K562 (cell line): ENCODE measurements around the gene ALS2CL. TPM values are rescaled to one million over a fixed set of nuclear protein-coding genes. Genes with fewer than 3 reads are reported as not detected.

Experiments
- ATAC-seq: fragments of 200-7000 bp; cut with Tn5 transposase; 3 replicates; pipeline ENCODE4 v1.9.1; 2020; ENCODE audit warnings: moderate library complexity
- BruUV-seq: library from RNA; stranded (reverse); fragments of 400-500 nt; replicated peaks from 2 replicates; lab custom pipeline; 2021; lab: Mats Ljungman, UMichigan
- CTCF ChIA-PET: fragments of 300-600 bp; formaldehyde crosslinking; extraction: SDS; loops from one replicate; lab custom pipeline; 2021; ENCODE audit warnings: low intra/inter-chr PET ratio; lab: Yijun Ruan, JAX
- POLR2A ChIA-PET: fragments of 300-600, 350-650 bp; sonication (Branson Sonifier 250); formaldehyde crosslinking; extraction: SDS; loops from one replicate; lab custom pipeline; 2021; ENCODE audit warnings: antibody characterized with exemption, inconsistent platforms; lab: Yijun Ruan, JAX
- DNase-seq, 4 experiments: peaks; one replicate each; pipeline versions ENCODE4 v3.0.0 to v3.0.0-alpha.2; 2011 to 2018; ENCODE audit warnings: low spot score in 3 of 4, mixed read lengths in 3 of 4; ENCODE audit errors: extremely low read depth in 1 of 4
- FAIRE-seq: peaks from 2 replicates; lab custom pipeline; 2011; peaks lifted over from hg19 to GRCh38; lab: Jason Lieb, UNC
- H2AFZ ChIP-seq: 2 replicates; pipeline ENCODE4 v1.6.0; 2011; ENCODE audit warnings: low read depth, low read length, control low read depth, inconsistent platforms
- H3K27ac ChIP-seq: fragments of 200-600 bp; 3 replicates; pipeline ENCODE4 v1.8.0; 2011; ENCODE audit warnings: low read depth, mild to moderate bottlenecking, control low read depth, inconsistent platforms, low read length, moderate library complexity, mixed read lengths; ENCODE audit errors: extremely low read depth
- H3K27me3 ChIP-seq, 2 experiments: fragments of 300-600 bp in 1 of 2; 2 replicates in 1 of 2; 3 replicates in 1 of 2; pipeline versions ENCODE4 v1.6.0 to v1.8.0; 2011; ENCODE audit warnings: inconsistent platforms in 2 of 2, low read length in 2 of 2, mild to moderate bottlenecking in 1 of 2, mixed read lengths in 1 of 2, moderate library complexity in 1 of 2; ENCODE audit not compliant: control insufficient read depth in 2 of 2, insufficient read depth in 2 of 2
- H3K36me3 ChIP-seq: fragments of 300-600 bp; 3 replicates; pipeline ENCODE4 v1.8.0; 2011; ENCODE audit warnings: mild to moderate bottlenecking, low read length, inconsistent platforms; ENCODE audit not compliant: control insufficient read depth, insufficient read depth
- H3K4me1 ChIP-seq, 2 experiments: fragments of 200-600 bp in 1 of 2; replicated peaks in 1 of 2; 2 replicates in 1 of 2; 3 replicates in 1 of 2; pipeline versions ENCODE4 v1.5.1 to v1.8.0; 2011; ENCODE audit warnings: inconsistent platforms in 2 of 2, low read length in 2 of 2, mild to moderate bottlenecking in 1 of 2, mixed read lengths in 1 of 2, moderate library complexity in 1 of 2; ENCODE audit not compliant: control insufficient read depth in 2 of 2, insufficient read depth in 2 of 2
- H3K4me2 ChIP-seq: 2 replicates; pipeline ENCODE4 v1.6.1; 2011; ENCODE audit warnings: low read length, control low read depth, inconsistent platforms, mixed read lengths; ENCODE audit not compliant: insufficient read depth
- H3K4me3 ChIP-seq: fragments of 200-600 bp; sonication (generic), shearing (Covaris generic); 2 replicates; pipeline ENCODE4 v1.5.1; 2016; ENCODE audit warnings: control low read depth, inconsistent platforms
- H3K79me2 ChIP-seq: fragments of 200-600 bp; 3 replicates; pipeline ENCODE4 v1.8.0; 2011; ENCODE audit warnings: low read length, inconsistent platforms; ENCODE audit not compliant: control insufficient read depth, insufficient read depth
- H3K9ac ChIP-seq, 2 experiments: 2 replicates each; pipeline versions ENCODE4 v1.6.0 to v1.6.1; 2011; ENCODE audit warnings: low read depth in 2 of 2, low read length in 2 of 2, control low read depth in 1 of 2, inconsistent platforms in 1 of 2, mild to moderate bottlenecking in 1 of 2, mixed read lengths in 1 of 2; ENCODE audit not compliant: insufficient read depth in 1 of 2
- H3K9me1 ChIP-seq: one replicate; pipeline ENCODE4 v1.6.0; 2011; ENCODE audit warnings: inconsistent platforms, mild to moderate bottlenecking, low read length, moderate library complexity; ENCODE audit not compliant: control insufficient read depth, insufficient read depth
- H3K9me3 ChIP-seq: replicated peaks from 2 replicates; pipeline ENCODE4 v1.5.1; 2011; ENCODE audit warnings: low read depth, low read length, inconsistent platforms; ENCODE audit not compliant: control insufficient read depth, insufficient read depth
- H4K20me1 ChIP-seq: replicated peaks from 2 replicates; pipeline ENCODE4 v1.6.1; 2011; ENCODE audit warnings: low read length, inconsistent platforms, mixed read lengths; ENCODE audit not compliant: control insufficient read depth, insufficient read depth
- CHD4 ChIP-seq: fragments of 200-600 bp; sonication (generic); IDR thresholded peaks from 3 replicates; pipeline ENCODE4 v1.6.1; 2012; ENCODE audit warnings: low read depth, mild to moderate bottlenecking, mixed read lengths, low read length, inconsistent platforms; ENCODE audit not compliant: insufficient read depth, insufficient replicate concordance, poor library complexity, severe bottlenecking
- HDAC6 ChIP-seq: IDR thresholded peaks from 2 replicates; pipeline ENCODE4 v1.6.1; 2012; ENCODE audit warnings: low read depth, mild to moderate bottlenecking, control low read depth, inconsistent platforms, low read length, moderate library complexity
- HNRNPLL ChIP-seq: fragments of 200-400 bp; formaldehyde crosslinking; IDR thresholded peaks from 2 replicates; pipeline ENCODE4 v1.6.1; 2017; ENCODE audit warnings: low read length, low read depth, mild to moderate bottlenecking; ENCODE audit not compliant: poor library complexity, severe bottlenecking
- NELFE ChIP-seq: IDR thresholded peaks from 2 replicates; pipeline ENCODE4 v1.6.1; 2011; ENCODE audit warnings: mild to moderate bottlenecking; ENCODE audit not compliant: insufficient read depth, insufficient read length
- NFE2L1 ChIP-seq: fragments of 450-650 bp; IDR thresholded peaks from 2 replicates; pipeline ENCODE4 v1.6.1; 2016; ENCODE audit warnings: missing genetic modification characterization, low read depth, mild to moderate bottlenecking, missing compliant biosample characterization, moderate library complexity, borderline replicate concordance
- PHF21A ChIP-seq: fragments of 450-650 bp; IDR thresholded peaks from 2 replicates; pipeline ENCODE4 v1.6.1; 2017; ENCODE audit warnings: low read depth, borderline replicate concordance
- POLR2H ChIP-seq: IDR thresholded peaks from 2 replicates; pipeline ENCODE4 v1.6.1; 2016; ENCODE audit warnings: missing genetic modification characterization, low read depth, mild to moderate bottlenecking, control low read depth, missing compliant biosample characterization, moderate library complexity
- SIN3B ChIP-seq: fragments of 450-650 bp; IDR thresholded peaks from 2 replicates; pipeline ENCODE4 v1.6.1; 2017; ENCODE audit warnings: low read depth, mild to moderate bottlenecking, moderate library complexity
- SMC3 ChIP-seq: conservative IDR thresholded peaks from 2 replicates; pipeline ENCODE4 v1.6.1; 2011; ENCODE audit warnings: low read depth, low read length, improper control_type of control experiment; ENCODE audit not compliant: insufficient read depth
- TAF1 ChIP-seq: IDR thresholded peaks from 2 replicates; pipeline ENCODE4 v1.6.1; 2011; ENCODE audit warnings: mild to moderate bottlenecking, low read length, moderate library complexity; ENCODE audit not compliant: insufficient read depth, control insufficient read depth, severe bottlenecking; ENCODE audit errors: extremely low read depth
- TAF7 ChIP-seq: fragments of 450-650 bp; IDR thresholded peaks from 2 replicates; pipeline ENCODE4 v1.6.1; 2016; ENCODE audit warnings: missing genetic modification characterization, missing compliant biosample characterization
- ZZZ3 ChIP-seq: fragments of 450-650 bp; IDR thresholded peaks from 2 replicates; pipeline ENCODE4 v1.6.1; 2016; ENCODE audit warnings: antibody characterized with exemption, mild to moderate bottlenecking, moderate library complexity
- WGBS: fragments of 100-300 bp; shearing (Covaris generic); methylation state at CpG from one replicate; pipeline ENCODE4 v1.1.6; 2016; ENCODE audit warnings: low coverage, mixed read lengths; ENCODE audit not compliant: insufficient coverage; ENCODE audit errors: missing lambda C conversion rate; 5-methylcytosine and 5-hydroxymethylcytosine counted together
- in situ Hi-C: fragments of 300-500 bp; cut with MboI; formaldehyde crosslinking; loops from 4 replicates; pipeline ENCODE4 v1.15.0; 2018; ENCODE audit warnings: inconsistent platforms, mixed read lengths
- intact Hi-C: fragments of 100-400 bp; cut with micrococcal nuclease; formaldehyde crosslinking; loops from 2 replicates; pipeline ENCODE4 v1.14.2; 2022
- polyA plus RNA-seq, 8 experiments: library from polyadenylated mRNA; depleted of rRNA in 4 of 8; stranded (reverse) in 5 of 8; unstranded in 3 of 8; fragments of >200 nt; fragmentation: Nextera tagmentation in 2 of 8; fragmentation: Illumina TruSeq in 1 of 8; extraction: Ambion mirVana in 2 of 8; extraction: Trizol in 1 of 8; gene quantifications; 2 replicates each; pipeline versions ENCODE4 v1.2.1 to v1.2.3, GENCODE V29; 2011 to 2014; ENCODE audit warnings: inconsistent platforms in 1 of 8, missing spikeins in 1 of 8
- total RNA-seq, 7 experiments: library from RNA; depleted of rRNA in 6 of 7; stranded (reverse); fragments of >200 nt in 6 of 7; fragmentation: Illumina TruSeq in 2 of 7; extraction: Trizol in 2 of 7; gene quantifications; 2 replicates each; pipeline versions ENCODE4 v1.2.1 to v1.2.3, GENCODE V29; 2011 to 2021; ENCODE audit warnings: low replicate concordance in 1 of 7
- TF ChIP-seq, protein P1 (sequence below): sonication (generic); formaldehyde crosslinking; IDR thresholded peaks from 2 replicates; pipeline ENCODE4 v1.8.0; 2022; ENCODE audit warnings: mild to moderate bottlenecking, missing genetic modification reagents, borderline replicate concordance

The ALS2CL gene
- total and polyA plus RNA-seq, 9 of the 15 experiments (the other 6 are each of a cell fraction or from before 2014, with no cell fraction given), result 0.03 to 0.13 (median 0.05) TPM; not detected in 3

DNA sequence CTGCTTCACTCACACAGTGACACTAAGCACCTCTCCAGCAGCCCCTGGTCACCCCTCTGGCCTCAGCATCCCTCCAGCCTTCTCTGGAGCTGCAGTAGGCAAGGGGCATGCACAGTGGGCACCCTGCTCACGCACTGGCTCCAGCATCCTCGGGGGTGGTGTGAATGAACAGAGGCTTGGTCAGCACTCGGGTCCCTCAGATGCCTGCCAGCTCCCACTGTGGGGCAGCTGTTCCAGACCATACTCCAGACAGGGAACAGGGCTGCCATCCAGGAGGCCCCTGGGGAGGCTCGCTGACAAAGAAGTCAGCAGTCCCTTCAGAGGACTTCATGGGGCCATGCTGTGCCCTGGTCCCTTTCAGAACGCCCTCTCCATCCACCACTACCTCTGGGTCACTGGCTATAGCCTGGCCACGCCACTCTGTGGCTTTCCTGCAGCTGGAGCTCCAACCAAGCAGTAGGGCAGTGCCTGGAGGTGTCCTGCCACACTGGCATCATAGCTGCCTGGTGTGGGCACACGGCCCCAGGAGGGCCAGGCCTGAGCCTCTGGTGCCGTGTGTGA, 26.3 kb downstream of the ALS2CL start (continued):
- TF ChIP-seq, protein P1, sequence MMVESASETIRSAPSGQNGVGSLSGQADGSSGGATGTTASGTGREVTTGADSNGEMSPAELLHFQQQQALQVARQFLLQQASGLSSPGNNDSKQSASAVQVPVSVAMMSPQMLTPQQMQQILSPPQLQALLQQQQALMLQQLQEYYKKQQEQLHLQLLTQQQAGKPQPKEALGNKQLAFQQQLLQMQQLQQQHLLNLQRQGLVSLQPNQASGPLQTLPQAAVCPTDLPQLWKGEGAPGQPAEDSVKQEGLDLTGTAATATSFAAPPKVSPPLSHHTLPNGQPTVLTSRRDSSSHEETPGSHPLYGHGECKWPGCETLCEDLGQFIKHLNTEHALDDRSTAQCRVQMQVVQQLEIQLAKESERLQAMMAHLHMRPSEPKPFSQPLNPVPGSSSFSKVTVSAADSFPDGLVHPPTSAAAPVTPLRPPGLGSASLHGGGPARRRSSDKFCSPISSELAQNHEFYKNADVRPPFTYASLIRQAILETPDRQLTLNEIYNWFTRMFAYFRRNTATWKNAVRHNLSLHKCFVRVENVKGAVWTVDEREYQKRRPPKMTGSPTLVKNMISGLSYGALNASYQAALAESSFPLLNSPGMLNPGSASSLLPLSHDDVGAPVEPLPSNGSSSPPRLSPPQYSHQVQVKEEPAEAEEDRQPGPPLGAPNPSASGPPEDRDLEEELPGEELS (CRISPR knock-in tag), result no peak
- TF ChIP-seq NFE2L1 (tag) (no peak), ZZZ3 (no peak), SIN3B (no peak)
- TF ChIP-seq, all 486 proteins: peak for 0

DNA sequence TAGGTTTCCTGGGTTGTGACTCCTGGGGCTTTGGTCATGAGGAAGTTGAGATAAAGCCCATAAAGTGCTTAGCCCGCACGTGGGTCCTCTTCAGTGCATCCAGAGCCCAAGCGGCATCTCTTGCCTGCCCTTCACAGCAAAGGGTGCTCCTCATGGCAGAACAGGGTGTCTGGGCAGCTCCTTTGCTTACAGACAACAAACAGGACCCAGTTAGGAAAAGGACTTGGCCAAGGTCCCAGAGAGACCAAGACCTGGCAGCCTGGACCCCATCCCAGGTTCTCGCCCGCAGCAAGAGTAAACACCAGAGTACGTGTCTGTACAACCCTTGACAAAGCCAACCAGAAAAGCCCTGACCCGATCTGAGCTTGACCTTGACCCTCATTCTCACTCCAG, 27.0 kb downstream of the ALS2CL start:
- no peak overlapping the region for H3K27ac ChIP-seq
- no peaks in the 10 kb centered on the region for H3K36me3 ChIP-seq
- H3K9me3 ChIP-seq, result no peaks in the 10 kb centered on the region
- FAIRE-seq (no peak), ATAC-seq (no peak), DNase-seq (no peak)
- POLR2A ChIA-PET, result interaction anchor here (0.7 kb wide), 2 partner anchors 9 to 17 kb away, joined by 3 to 4 read pairs; no protein-coding TSS in a partner anchor
- CTCF ChIA-PET, result interaction anchor here (0.5 kb wide), 1 partner anchor 114 kb away, joined by 4 read pairs; no protein-coding TSS in a partner anchor
- no peak overlapping the region for H3K4me2 ChIP-seq
- intact Hi-C loops, result no loop called here
- BruUV-seq, result no TSS peak
- no peaks in the 10 kb centered on the region for H3K9me1 ChIP-seq
- H3K79me2 ChIP-seq, result no peaks in the 10 kb centered on the region
- H3K27me3 ChIP-seq, result peaks cover 13 to 94% of the 10 kb centered on the region in 2 experiments
- no peaks in the 10 kb centered on the region for H3K4me1 ChIP-seq
- H3K4me3 ChIP-seq, result no peak overlapping the region
- in situ Hi-C loops, result no loop called here
- peaks cover 28% of the 10 kb centered on the region for H4K20me1 ChIP-seq
- 0% methylated on average over 7 of the region's 7 CpGs for WGBS
- H2AFZ ChIP-seq, result no peak overlapping the region
- no peak overlapping the region for H3K9ac ChIP-seq
- no peak for TF ChIP-seq CHD4
- no peak for TF ChIP-seq HNRNPLL
- TF ChIP-seq TAF1, result no peak
- TF ChIP-seq POLR2H (tag), result no peak
- no peak for TF ChIP-seq PHF21A
- no peak for TF ChIP-seq TAF7 (tag)
- no peak for TF ChIP-seq NELFE
- no peak for TF ChIP-seq SMC3
- no peak for TF ChIP-seq HDAC6
